Measurements from ENCODE around the gene SLIT3.

The SLIT3 gene

GRCh38 chr5:168710706-168711105, 590.2 kb downstream of the SLIT3 start:
- no peak for DNase-seq

DNA sequence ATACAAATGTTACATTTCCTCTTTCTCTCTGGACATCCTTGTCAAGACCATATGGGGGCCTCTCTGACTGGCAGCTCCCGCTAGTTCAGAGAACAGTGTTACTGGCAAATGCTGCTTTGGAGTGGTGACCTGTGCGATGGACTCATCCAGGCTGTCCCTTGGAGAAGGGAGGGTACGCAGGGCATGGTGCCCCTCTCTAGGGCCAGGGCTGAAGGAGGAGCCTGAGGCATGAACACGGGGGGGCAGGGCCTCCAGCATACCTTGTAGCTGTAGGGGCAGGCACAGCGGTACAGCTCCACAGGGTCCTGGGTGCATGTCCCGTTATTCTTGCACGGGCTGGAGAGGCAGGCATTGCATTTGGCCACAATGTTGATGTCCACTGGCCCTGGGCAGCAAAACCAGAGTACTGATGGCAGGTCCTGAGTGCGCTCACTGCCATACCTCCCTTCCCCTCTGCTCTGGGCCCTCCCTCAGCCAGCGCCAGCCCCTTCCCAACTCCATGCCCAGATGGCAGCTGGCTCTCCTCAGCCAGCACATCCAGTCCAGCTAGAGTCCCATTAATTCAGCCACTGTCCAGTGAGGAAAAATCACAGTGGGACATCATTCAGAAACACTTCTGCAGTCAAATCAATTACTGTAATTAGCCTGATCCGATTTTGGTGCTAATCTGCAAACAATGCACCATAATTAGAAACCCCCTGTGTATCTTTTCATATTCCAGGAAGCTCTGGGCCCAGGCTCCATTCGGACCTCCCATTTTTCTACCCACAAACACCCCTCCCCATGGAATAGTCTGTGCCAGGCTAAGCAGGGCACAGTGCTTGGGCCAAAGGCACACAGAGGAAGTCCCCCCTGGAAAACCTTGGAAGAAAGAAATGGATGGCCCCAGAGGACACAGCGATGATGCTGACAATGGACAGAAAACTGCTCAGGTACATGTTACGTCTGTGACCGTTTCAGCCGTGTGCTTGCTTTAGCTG, 592.9 kb downstream of the SLIT3 start:
- no peak for DNase-seq

GRCh38 chr5:168706655-168707069, 594.3 kb downstream of the SLIT3 start:
- peak in 1 of 2 donors; percentile 10 for DNase-seq

DNA sequence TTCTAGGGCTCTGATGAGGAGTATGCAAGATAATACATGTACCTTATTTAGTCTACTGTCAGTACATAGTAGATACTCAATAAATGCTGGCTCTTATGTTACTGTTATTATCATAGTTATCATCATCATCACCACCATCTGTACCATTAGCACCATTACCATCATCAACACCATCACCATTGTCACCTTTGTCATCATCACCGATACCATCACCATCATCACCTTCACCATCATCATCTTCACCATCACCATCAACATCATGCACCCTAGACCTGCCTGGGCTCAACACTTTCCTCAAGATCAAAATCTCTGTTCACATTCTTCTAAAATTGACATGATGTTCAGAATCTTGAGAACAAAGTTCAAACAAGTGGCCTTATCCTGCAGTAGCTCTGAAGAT, 595.6 kb downstream of the SLIT3 start:
- DNase-seq = no peak

DNA sequence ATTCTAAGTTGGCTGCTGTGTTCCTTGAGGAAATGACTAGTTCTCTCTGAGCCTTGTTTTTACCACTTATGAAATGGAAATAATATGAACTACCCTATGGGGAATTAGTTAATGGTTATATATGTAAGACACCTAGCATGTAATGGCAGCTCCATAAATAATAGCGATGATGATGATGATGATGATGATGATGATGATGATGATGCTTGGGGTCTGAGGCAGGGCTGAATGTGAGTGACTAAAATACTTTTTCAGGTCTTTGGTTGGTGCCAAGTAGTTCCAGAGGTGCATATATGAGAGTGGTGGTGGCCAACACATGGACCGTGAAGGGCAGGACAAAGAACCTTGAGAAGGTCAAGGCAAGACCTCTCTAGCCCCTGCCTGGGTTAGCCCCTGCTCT, 598.4 kb downstream of the SLIT3 start:
- DNase-seq = no peak

- no peak for DNase-seq
These were observed 599.3 kb downstream of the SLIT3 start for GRCh38 chr5:168701641-168702040.

DNA sequence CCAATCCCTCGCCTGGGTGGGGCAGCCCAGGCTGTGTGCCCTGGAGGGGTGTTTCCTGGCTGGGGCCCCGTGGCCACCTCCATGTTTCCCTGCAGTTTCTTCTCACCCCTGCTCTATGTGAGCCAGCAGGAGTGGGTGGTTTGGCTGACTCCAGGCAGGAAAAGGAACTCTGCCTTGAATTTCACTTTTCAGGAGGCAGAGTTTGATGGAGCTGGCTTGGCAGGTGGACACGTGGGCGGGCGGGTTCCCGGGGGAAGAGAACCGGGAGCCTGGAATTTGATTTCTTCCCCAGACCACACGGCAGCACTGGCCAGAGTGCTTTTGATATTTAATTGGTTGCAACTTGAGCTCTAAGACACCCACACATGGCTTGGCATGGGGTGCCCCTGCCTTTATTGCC, 601.9 kb downstream of the SLIT3 start:
- DNase-seq = no peak

- no peak for DNase-seq
These were observed 603.8 kb downstream of the SLIT3 start for GRCh38 chr5:168697034-168697720.

- no peak for DNase-seq
These were observed 604.3 kb downstream of the SLIT3 start for GRCh38 chr5:168696611-168697010.

DNA sequence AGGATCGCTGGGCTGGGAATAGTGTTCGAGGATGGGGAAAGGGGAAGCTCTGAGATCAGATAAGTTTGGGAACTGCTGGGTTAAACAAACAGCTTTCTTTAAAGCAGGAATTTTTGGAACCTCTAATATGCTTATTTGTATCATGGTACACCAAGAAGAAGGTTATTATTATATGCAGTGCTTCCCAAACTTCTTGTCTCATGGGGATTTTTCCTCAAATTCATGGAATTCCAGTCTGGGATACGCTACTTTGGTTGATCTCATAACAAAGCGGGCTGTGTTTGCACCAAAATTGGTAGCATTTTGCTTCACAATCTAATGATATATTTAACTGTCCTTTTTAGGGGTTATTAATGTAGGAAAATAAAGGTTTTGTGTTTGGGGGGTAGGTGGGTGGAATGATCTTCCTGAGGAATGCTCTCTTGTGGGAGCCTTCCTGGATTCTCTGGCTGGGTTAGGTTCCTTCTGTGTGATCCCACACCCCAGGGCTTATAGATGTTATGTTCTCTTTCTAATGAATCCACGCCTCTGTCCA, 605.6 kb downstream of the SLIT3 start:
- no peak for DNase-seq

DNA sequence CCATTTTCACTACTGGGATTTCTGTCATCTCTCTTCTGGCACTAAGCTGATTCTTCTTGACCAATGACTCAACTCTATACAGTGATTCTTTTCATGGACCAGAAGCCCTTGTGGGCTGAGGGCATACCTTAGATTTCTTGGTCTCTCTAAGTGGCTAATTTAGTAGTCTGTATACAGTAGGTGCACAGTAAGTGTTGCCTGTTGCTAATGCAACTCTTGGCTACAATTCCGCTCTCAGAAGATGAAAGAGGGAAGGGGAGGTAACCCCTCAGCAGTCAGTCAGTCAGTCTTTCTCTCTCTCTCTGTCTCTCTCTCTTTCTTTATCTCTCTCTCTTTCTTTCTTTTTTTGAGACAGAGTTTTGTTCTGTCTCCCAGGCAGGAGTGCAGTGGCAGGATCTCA, 606.6 kb downstream of the SLIT3 start:
- DNase-seq = no peak

- DNase-seq = no peak
These were observed 607.1 kb downstream of the SLIT3 start for GRCh38 chr5:168693883-168694282.

- DNase-seq = no peak
These were observed 607.6 kb downstream of the SLIT3 start for GRCh38 chr5:168693297-168693696.

GRCh38 chr5:168691891-168692290, 609.0 kb downstream of the SLIT3 start:
- no peak for DNase-seq

DNA sequence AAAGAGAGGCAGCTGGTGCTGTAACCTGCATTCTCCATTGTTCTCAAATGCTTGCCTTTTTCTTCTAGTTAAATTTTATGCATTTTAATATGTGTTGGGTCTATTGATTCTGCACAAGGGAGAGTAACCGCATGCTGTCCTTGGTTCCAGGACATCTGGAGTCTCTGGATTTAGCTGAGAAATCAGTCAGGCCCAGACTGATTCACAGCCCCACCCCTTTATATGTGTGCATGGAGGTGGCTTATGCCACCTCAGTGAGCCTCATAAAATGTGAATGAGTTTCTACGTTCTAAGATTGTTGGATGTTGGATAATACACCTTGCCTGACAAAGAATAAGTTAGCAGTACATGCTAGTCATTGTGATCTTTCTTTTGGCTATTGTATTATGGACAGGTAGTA, 611.7 kb downstream of the SLIT3 start:
- DNase-seq = no peak

- DNase-seq = no peak
These were observed 614.1 kb downstream of the SLIT3 start for GRCh38 chr5:168686837-168687236.

- no peak for DNase-seq
These were observed 615.4 kb downstream of the SLIT3 start for GRCh38 chr5:168685566-168685965.

GRCh38 chr5:168683927-168684295, 617.0 kb downstream of the SLIT3 start:
- no peak for DNase-seq

GRCh38 chr5:168683247-168683926, 617.6 kb downstream of the SLIT3 start:
- peak; percentile 26 to 37 for DNase-seq

- DNase-seq = no peak
These were observed 619.3 kb downstream of the SLIT3 start for GRCh38 chr5:168681556-168682183.

DNA sequence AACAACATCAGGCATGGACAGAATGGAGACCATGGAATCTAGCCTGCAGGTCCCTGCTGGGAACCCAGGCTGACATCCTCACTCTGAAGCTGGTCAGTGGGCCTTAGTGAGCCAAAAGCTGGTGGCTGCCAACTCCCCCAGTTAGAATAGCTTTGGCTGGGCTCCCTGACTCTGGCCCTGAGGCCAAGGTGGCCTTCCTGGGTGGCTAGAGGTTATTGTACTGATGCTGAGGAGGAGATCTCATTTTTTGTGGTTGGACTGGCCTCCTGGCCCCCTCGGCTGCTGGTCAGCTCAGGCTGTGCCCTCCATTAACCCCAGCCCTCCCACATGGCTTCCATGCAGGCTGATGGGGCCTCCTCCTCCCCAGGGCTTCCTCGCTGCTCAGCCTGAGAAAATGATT, 620.5 kb downstream of the SLIT3 start:
- no peak for DNase-seq

DNA sequence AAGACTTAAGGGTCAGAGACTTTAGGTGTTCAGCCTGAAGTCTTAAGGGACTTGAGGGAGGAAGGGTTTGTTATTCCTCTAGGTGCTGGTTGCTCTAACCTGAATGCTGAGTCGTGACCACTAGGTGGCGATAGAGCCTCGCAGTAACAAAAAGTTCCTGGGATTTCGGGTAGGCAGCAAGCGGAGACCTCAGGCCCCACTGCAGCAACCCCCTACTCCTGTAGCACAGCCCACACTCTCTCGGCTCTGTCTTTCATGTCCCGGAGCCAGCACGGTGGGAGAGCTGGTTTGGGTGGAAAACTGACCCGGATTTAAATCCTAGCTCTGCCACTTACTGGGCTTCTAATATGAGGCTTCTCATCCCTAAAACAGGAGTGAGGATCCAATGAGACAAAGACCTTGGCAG, 621.4 kb downstream of the SLIT3 start:
- DNase-seq = peak; percentile 48 to 53

DNA sequence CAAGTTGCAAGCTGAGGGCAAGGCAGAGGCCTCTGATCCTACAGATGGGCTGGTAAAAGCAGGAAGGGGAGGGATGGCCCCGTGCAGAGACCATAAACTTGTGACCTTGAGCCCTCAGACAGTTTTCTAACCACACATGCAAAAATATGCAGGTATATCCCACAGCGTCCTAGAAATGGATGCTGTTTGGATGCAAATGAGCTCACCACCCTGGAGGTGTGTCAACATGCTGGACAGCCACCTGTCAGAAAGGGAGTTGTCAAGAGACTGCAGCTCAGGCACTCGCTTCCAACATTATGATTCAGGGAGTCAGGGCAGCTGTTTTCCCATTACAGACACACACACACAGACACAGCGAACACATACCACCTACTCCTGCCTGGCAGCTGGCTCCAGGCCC, 624.4 kb downstream of the SLIT3 start:
- DNase-seq = no peak
